GM19238 (cell line): ENCODE measurements around the gene SAMD4A.
"Not testable (repeated sequence)": the region's sequence is repeated elsewhere in the genome, so short reads cannot be mapped to it uniquely, and the experiment has no call there.

Experiments
- DNase-seq: peaks from one replicate; pipeline ENCODE4 v3.0.0; 2011; ENCODE audit warnings: low spot score; ENCODE audit not compliant: insufficient read length

SAMD4A gene

GRCh38 chr14:54797556-54797955, 230.6 kb downstream of the SAMD4A start:
- no peak for DNase-seq

- DNase-seq: no peak
These were observed 231.1 kb downstream of the SAMD4A start for GRCh38 chr14:54797986-54798385.

GRCh38 chr14:54798465-54799124, 231.7 kb downstream of the SAMD4A start:
- DNase-seq: no peak

- DNase-seq: not testable (repeated sequence)
These were observed 234.6 kb downstream of the SAMD4A start for GRCh38 chr14:54801482-54801881.

- no peak for DNase-seq
These were observed 236.5 kb downstream of the SAMD4A start for GRCh38 chr14:54803396-54803795.

- no peak for DNase-seq
These were observed 237.1 kb downstream of the SAMD4A start for GRCh38 chr14:54803926-54804537.

- DNase-seq: no peak
These were observed 237.7 kb downstream of the SAMD4A start for GRCh38 chr14:54804538-54805041.

- no peak for DNase-seq
These were observed 238.1 kb downstream of the SAMD4A start for GRCh38 chr14:54805070-54805444.

GRCh38 chr14:54805445-54806322, 238.8 kb downstream of the SAMD4A start:
- peak; percentile 64 for DNase-seq

- DNase-seq: no peak
These were observed 239.7 kb downstream of the SAMD4A start for GRCh38 chr14:54806616-54807015.

GRCh38 chr14:54807428-54807827, 240.5 kb downstream of the SAMD4A start:
- DNase-seq: no peak

GRCh38 chr14:54807881-54808280, 241.0 kb downstream of the SAMD4A start:
- DNase-seq: no peak

GRCh38 chr14:54808326-54809161, 241.6 kb downstream of the SAMD4A start:
- no peak for DNase-seq

- DNase-seq: no peak
These were observed 242.8 kb downstream of the SAMD4A start for GRCh38 chr14:54809767-54810166.

- DNase-seq: no peak
These were observed 245.7 kb downstream of the SAMD4A start for GRCh38 chr14:54812617-54813016.

- DNase-seq: no peak
These were observed 246.2 kb downstream of the SAMD4A start for GRCh38 chr14:54813081-54813480.

- DNase-seq: no peak
These were observed 247.1 kb downstream of the SAMD4A start for GRCh38 chr14:54814076-54814475.

- DNase-seq: no peak
These were observed 248.1 kb downstream of the SAMD4A start for GRCh38 chr14:54815016-54815415.

- DNase-seq: no peak
These were observed 248.6 kb downstream of the SAMD4A start for GRCh38 chr14:54815515-54815914.

GRCh38 chr14:54816450-54816849, 249.5 kb downstream of the SAMD4A start:
- DNase-seq: no peak

GRCh38 chr14:54817506-54817905, 250.6 kb downstream of the SAMD4A start:
- no peak for DNase-seq
